Putamen (tissue), 1 donor: ENCODE measurements around the gene TP53I13.
A peak's percentile ranks its signal among the peaks of the same experiment; 100 is the strongest.

Source experiments
- DNase-seq: peaks from one replicate; pipeline ENCODE4 v3.0.0-alpha.2; 2016; ENCODE audit warnings: low spot score

TP53I13 gene

DNA sequence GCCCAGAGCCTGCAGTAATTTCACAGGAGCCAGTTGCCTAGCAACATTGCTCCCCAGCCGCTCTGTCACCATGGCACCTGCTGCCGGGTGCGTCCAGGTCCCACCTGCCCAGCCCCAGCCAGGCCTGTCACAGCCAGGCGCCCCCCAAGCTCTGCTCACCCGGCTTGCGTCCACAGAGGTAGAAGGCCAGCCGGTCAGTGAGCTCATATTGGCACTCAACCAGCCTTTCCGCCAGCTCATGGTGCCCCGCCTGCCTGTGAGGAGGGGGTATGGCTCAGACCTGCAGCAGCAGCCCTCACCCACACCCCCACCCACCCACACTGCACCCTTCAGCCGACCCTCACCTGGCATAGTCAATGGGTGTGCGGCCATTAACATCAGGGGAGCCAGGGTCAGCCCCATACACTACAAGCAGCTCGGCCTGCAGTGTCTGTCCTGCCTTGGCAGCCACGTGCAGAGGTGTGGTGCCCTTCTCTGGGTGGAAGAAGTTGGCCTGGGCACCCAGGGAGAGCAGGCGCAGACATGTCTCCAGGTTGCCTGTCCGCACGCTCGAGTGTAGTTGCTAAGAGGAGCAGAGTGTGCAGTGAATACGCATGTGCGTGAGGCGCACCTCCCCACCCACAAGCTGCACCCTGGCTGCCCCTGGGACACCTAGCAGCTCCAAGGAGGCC lies 13.2 kb downstream of the TP53I13 start:
- DNase-seq: no peak

DNA sequence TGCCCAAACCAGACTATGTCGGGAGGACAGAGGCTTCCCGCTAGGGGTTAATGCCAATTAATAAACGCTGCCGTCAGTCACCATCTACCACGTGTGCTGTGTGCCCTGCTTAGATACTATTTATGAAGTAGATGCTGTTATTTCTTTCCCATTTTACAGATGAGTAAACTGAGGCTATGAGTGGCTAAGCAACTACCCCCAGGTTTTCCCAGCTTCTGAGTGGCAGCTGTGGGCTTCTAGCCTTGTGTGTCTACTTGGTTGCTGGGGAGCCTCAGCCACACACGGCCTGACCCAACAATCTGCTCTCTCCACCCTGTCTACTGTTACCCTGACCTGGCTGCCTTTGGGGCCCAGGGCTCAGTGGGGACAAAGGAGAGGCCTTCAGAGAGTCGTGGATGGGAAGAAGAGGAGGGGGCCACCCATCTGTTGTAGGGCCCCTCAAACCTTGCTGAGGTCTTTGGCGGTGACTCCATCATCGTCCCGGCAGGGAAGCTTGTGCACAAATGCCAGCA lies 13.8 kb downstream of the TP53I13 start:
- DNase-seq: no peak

DNA sequence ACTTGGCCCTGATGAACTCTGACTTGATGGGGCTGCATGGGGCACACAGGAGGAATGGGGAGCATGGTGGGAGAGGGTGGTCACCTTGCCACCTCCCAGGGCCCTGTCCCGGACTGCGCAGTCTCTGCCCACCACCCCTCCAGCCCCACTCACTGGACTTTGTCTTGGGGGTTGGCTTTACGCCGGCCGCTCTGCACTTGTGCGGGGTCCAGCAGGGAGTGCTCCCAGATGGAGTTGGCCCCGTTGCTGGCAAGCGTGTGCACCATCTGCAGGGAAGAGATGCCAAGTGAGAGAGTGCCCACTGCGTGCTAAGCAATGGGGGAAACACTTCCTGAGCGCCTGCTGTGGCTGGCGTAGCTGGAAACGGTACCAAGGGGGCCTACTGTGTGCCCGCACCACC lies 14.3 kb downstream of the TP53I13 start:
- DNase-seq: peak; percentile 89

DNA sequence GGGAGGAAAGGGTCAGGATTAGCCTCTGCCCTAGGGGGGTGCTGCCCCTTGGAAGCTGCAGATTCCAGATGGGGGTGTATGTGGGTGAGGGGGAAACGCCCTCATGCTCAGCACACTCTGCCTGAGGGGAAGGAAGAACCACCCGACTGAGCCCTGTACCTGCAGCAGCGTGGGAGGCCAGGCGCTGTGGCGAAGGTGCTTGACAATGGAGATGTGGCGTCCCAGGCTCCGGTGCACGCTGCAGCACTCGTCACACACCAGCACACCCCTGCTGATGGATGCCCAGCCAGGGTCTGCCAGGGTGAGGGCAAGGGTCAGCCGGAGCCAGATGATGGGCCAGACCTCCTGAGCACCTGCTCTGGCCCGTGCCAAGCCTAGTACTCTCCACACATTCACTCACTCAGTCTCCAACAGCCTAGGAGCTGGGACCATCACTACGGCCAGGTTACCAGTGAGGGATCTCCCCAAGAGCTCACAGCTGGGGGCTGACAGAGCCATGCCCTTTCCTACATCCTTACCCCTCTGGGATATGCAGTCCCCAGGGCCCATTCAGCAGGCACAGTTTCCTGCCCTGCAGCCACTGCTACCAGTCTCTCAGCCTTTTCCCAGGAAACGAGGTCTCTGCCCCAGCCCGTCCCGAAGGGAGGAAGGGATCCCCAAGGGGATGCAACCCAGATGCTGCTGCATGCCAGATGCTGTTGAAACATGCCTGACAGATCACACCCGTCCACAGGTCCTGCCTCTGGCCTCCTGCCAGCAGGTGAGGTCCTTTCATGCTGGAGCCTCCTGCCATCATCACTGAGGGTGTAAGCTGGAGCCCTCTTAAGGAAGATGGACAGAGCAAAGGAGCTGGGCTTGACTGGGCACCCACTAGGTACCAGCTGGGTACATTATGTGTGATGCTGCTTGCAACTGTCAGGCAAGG lies 15.1 kb downstream of the TP53I13 start:
- DNase-seq: no peak

DNA sequence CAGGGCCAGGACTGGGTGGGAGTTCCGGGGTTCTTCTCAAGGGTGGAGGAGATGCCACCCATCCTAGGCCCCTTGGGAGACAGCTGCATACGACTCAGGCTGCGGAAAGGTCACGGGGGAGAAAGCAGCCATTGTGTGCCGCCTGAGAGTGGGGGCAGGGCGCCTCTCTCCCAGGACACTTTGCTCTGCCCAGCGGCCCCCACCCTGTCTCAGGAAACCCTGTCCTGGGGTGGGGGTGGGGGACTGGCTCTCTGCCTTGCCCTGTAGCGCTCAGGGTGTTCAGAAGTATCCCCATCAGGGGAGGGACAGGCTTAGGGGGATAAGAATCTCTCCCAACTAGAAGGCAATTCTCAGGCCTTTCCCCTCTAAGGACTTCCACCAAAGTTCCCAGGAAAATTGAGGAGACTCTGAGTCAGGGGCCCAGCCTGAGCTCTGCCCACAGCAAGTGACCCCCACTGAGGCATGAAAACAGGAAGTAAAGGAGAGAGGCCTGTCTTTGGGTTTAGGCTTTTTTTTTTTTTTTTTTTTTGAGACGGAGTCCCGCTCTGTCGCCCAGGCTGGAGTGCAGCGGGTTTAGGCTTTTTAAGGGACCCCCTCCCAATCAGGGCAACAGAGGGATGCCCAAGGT lies 16.1 kb downstream of the TP53I13 start:
- no peak for DNase-seq

DNA sequence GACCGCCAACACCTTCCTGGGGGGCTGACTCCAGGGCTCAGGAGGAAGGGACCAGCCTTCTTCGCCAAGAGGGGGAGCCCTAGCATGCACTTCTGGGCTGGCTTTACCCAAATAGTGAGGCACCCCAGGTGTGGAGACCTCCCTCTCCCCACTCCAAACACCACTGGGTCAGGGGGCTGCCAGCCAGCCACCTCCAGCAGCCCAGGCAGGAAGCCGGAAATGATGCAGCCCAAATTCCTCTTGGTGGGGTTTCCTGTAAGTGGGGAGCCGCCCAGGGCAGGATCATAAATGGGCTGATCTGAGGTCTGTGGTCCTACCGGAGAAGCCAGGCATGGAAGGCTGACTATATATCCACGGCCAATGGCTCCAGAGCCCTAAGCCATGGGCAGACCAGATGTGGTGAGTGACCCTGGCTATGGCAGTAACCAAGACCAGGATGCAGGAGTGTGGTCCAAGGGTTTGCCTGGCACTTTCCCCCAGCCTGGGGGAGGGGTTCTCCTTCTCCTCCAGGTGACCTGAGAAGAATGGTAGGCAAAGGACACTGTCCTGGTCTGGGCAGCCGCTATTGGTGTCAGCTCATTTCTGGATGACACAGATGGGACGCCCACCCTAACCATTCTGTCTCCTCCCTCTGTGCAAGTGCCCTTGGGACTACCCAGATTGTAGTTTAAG lies 16.7 kb downstream of the TP53I13 start:
- no peak for DNase-seq

DNA sequence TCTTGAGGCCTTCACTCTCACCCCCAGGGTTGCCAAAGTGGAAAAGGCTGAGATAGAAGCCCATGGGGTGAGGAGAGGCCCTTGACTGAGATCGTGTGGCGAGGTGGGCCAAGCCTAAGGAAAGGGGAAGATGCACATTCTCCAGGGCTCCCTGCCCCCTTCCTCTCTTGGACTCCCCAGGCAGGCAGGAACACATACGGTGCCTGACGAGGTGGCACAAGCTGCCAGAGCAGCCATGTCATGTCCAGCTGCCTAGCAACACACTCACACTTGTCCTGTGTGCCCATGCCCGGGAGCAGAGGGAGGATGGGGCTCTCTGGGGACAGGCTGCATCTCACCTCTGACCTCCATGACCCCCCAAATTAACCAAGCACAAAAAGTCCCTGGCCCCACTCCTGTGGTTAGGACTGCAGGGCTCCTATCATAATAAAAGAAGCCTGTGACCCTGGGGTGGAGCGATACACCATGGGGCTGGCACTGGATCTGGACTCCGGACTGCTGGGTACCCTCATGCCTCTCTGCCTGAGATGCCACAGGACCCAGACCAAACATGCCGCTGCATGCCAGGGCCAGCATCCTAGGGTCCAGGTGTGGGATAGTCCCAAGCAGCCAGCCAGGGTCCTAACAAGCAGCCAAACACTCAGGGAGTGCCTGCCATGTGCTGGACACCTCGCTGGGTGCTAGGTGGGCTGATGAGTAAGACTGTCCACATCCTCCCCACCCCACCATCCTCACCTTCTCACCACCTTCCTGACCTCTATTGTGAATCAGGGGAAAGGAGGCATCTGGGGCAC lies 18.4 kb downstream of the TP53I13 start:
- DNase-seq: no peak

DNA sequence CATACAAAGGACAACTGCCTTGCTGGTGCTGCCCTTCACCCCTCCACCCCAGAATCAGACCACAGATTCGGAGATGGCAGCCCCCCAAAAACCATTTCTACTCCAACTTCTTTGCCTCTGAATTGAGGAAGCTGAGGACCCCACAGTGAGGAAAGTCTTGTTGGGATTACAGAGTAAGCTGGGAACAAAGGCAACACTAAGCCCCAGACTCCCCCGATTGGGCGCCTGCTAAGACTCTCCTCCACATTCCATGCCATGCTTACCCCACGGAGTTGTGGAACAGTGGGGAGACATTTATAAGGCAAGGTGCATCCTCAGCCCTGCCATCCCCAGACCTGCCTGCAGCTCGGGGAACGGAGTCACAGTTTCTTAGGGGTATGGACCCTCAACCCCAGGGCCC lies 19.1 kb downstream of the TP53I13 start:
- DNase-seq: no peak

DNA sequence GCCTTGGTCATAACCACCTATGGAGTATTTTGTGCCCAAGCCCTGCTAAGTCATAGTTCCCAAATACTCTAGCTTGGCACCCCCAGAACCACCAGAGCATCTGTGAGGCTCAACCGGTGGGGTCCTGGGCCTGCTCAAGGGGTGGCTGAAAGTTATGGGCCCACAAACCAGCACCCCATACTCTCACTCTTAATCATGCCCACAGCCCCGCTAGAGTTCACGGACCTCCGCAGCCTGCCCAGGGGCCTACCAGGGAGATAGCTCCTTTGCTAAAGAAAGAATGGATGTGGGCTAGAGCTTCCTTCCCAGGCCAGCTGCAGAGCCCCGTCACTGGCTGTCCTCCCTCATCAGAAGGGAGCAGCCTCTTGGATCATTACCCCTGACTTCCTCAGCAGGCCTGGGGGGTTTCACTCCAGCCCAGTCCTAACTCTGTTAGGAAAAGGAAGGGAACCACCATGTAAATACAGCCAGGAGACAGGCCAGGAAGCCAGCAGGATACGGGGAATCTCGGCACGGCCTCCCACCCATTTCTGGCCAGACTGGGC lies 19.6 kb downstream of the TP53I13 start:
- DNase-seq: no peak

DNA sequence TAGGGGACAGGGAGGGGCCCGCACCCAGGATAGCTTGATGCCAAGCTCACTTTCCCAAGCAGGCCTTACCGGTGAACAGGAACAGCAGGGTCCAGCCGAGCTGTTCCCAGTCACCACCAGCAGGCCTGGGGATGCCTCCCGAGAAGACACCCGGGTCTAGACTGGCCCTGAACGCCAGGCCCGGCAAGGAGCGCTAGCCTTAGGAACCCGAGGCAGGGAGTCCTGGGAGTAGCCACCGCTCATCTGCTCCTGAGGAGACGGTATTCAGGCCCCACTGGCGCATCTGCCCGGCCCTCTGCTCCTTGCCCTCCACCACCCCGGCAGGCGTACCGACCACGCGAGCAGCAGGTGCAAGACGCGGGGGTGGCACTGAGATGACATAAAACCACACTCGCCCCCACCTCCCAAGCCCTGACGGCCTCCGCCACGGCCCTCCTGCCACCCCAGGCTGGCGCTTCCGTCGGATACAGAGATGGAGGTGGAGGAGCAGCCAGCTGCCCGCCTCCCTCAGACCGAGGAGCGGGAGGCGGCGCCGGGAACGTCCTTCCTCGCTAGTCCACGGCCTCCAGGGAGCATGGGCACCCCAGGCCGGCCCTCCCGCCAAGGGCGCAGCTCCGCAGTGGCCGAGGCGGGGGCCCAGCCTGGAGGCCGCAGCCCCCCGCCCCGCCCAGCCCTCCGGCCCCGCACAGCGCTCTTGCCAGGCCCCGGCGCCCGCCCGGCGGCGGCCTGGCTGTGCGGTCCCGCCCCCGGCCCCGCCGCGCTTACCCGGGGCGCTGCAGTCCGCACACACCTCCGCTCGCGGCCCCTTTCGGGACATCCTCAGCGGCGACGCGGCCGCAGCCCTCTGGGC lies 20.3 kb downstream of the TP53I13 start:
- no peak for DNase-seq

DNA sequence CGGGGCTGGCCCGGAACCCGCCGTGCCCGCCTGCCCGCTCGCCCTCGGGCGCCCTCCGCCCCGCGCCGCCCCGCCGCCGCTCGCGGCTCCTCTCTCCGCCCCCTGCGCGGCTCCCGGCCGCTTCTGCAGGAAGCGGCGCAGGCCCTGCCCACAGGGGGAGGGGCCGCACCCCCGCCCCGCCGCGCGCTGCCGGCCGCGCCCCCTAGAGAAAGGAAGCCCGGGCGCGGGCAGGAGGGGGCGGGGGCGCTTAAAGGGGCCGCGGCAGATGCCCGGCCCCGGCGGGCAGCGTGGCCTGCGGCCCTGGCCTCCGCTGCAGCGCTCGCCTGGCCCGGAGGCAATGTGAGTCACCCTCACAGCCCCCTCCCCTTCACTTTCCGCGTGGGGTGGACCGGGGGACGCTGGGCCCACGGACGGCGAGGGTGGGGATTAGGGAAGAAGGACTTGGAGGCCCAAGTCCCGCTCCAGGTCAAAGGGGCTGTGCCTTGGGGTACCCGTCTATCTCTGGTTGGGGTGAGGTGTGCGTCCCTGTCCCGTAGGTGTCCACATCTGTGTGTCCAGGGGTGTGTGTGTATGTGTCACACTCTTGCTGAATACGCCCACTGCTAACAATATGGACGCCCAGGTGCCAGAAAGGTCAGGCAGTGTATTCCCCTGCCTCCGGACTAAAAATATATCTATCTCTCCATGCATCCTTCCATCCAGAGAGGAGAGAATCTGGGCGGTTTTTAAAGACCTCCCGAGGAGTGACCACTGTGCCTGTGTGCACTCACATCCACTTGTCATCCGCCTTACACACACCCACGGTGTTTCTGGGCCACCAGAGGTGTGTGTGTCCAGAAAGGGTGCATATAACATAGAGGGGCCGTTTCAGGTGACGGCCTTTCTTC lies 21.3 kb downstream of the TP53I13 start, which contains the start of gene GIT1:
TSS of gene GIT1 (minus strand) at position 125 of the 887 bp plus-strand sequence. CDS start 270 bp downstream, outside the sequence.
- peak; percentile 94 for DNase-seq

DNA sequence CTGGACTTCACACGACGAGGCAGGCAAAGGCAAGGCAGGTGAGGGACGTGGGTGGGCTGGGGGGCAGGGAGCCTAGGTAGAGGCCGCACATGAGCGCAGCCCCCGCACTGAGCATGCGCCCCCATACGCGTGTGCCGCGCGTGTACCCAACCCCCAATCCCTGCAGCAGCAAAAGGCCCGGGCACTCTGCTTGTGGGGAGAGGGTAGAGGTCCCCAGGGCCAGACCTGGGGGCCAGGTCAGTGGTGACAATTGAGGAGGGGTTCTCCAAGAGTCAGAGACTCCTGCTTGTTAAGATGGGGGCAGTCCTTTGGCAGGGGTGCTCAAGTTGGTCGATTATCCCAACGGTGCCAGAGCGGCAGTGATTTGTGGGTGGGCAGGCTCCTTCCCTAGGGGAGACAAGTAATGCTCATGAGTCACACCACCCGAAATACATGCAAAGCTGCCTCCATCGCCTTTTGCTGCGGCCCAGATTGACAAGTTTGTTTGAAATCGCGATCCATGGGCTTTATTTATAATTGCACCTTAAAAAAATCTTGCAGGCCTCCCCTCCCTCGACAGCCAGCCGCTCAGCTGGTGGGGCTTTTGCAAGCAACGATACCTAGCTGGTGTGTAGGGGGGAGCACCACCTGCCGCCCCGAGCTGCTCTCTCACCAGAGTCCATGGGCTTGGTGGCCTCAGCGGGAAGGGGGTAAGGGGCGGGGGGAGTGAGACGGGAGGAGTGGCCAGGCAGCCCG lies 22.1 kb downstream of the TP53I13 start:
- peak; percentile 78 for DNase-seq

DNA sequence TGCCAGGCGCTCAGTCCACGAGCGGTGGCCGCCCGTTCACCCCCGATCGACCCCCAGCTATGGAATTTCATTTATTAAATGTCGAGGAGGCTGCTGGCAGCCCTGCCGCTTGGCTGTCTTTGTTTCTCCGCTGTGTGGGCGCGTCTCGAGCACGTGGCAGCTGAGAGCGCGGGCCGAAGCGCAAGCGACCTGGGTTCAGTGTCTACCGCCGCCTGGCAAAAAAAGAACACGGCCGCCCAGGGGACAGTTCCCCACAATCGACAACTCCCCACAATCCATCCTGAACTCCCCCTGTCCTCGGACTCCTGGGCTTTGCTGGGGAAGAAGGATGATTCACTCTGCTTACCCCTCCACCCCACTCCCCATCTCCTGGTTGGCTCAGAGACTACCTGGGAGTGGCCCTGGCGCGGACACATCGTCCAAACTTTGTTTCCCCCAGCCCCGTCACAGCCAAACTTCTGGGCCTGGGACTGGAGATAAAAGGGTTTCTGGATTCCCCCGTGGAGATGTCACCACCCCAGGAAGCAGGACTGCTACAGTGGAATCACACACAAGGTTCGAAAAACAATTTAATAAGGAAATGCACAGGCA lies 22.7 kb downstream of the TP53I13 start:
- DNase-seq: no peak

DNA sequence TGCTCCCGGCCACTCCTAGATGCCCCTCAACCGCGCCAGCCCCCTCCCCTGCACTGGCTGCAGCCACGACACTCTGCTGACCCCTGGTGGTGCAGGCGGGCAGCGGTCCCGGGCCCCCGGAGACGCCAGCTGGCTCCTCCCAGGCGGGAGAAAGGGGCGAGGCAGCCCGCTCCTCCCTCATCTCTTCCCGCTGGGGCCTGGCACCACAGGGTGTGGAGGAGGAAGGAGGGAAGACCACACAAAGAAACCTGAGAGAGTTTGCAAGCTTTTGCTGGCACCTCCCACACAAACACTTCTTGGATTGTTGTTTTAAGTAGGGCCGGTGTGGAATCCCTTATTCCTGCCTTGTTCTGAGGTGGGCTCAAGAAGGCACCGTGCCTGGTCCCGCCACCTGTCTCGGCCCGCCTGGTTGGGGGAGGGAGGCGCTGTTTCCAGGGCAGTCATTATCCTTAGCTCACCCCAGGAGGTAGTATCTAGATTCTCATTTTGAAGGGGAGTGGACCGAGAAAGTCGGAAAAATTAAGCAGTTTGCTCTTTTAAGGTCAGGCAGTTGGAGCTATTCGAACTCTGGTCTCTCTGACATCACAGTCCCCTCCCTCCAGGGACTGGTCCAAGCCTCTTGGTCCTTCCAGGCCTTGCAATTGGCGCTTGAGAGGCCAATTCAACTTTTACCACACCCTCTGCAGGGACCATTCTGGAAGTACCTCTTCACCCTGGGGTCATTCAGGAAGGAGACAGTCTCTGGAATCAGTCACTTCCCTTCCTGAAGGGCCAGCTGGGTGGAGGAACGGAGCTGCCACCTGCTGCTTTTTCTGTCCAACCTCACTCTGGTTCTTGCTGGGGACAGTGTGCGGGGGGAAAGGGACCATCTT lies 23.5 kb downstream of the TP53I13 start:
- peak; percentile 89 for DNase-seq

DNA sequence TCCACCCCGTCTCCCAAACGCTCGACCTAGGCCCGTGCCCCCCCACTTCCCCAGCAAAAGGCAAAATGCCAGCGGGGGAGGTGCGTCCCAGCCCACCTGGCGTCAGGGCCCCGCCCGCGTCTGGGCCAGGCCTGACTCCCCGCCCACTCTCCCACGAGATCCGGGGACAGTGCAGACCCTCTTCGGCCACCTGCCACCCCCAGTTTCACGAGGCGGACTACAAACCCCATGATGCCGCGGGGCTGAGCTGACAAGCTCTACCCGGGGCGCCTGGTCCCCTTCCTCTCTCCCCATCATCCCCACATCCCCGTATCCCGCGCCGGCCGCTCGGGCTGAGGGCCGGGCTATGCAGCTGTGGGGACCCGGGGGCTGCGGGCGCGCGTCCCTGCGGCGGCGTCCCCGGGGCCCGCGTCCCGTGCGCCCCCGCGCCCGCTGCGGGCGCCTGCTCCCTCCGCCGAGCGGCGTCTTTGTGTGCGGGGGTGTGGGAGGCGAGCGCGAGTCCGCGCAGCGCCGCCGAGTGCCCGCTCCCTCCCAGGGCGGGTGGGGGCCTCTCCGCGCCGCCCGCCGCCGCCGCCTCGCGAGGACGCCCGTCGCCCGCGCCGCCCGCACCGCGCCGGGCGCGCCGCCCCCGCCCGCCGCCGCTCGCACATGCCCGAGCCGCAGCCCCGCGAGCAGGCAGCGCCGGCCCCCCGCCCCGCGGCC lies 24.5 kb downstream of the TP53I13 start, which contains the start of gene ANKRD13B:
TSS of gene ANKRD13B (plus strand) at position 283 of the 702 bp plus-strand sequence. CDS start 490 bp downstream, outside the sequence.
- no peak for DNase-seq
